DND-41 (cell line): ENCODE results near the gene CYCS.
A peak's percentile ranks its signal among the peaks of the same experiment; 100 is the strongest.
"Not testable (repeated sequence)": the region's sequence is repeated elsewhere in the genome, so short reads cannot be mapped to it uniquely, and the experiment has no call there.

ENCODE experiments used
- ATAC-seq: fragments of 200-7000 bp; cut with Tn5 transposase; 3 replicates; pipeline ENCODE4 v1.9.1; 2021; ENCODE audit warnings: low read depth; ENCODE audit not compliant: insufficient read depth
- DNase-seq: peaks from one replicate; pipeline ENCODE4 v3.0.0-alpha.2; 2020
- H2AFZ ChIP-seq: 2 replicates; pipeline ENCODE4 v1.6.0; 2012; ENCODE audit warnings: low read depth, low read length
- H3K27ac ChIP-seq: 2 replicates; pipeline ENCODE4 v1.5.1; 2012; ENCODE audit warnings: low read length, inconsistent platforms
- H3K27me3 ChIP-seq: fragments of 200-600 bp; sonication (generic); 2 replicates; pipeline ENCODE4 v1.6.0; 2012; ENCODE audit warnings: low read length, mild to moderate bottlenecking, inconsistent platforms; ENCODE audit not compliant: insufficient read depth, poor library complexity
- H3K36me3 ChIP-seq: 2 replicates; pipeline ENCODE4 v1.5.1; 2012; ENCODE audit warnings: low read length, inconsistent platforms; ENCODE audit not compliant: insufficient read depth
- H3K4me1 ChIP-seq: 2 replicates; pipeline ENCODE4 v1.5.1; 2012; ENCODE audit warnings: mild to moderate bottlenecking, low read length; ENCODE audit not compliant: insufficient read depth
- H3K4me2 ChIP-seq: 2 replicates; pipeline ENCODE4 v1.6.0; 2012; ENCODE audit warnings: mild to moderate bottlenecking, moderate library complexity, low read length, inconsistent platforms; ENCODE audit not compliant: insufficient read depth
- H3K4me3 ChIP-seq, 2 experiments: fragments of 200-600 bp in 1 of 2; shearing (Covaris generic) in 1 of 2; 2 replicates each; pipeline ENCODE4 v1.5.1; 2012 to 2016; ENCODE audit warnings: inconsistent platforms in 2 of 2, low read length in 2 of 2, mild to moderate bottlenecking in 2 of 2, low read depth in 1 of 2, moderate library complexity in 1 of 2
- H3K79me2 ChIP-seq: 2 replicates; pipeline ENCODE4 v1.6.0; 2012; ENCODE audit warnings: low read length, inconsistent platforms; ENCODE audit not compliant: insufficient read depth
- H3K9ac ChIP-seq: 2 replicates; pipeline ENCODE4 v1.6.0; 2012; ENCODE audit warnings: low read depth, mild to moderate bottlenecking, inconsistent platforms, low read length, moderate library complexity
- H3K9me3 ChIP-seq: 2 replicates; pipeline ENCODE4 v1.5.1; 2012; ENCODE audit warnings: low read length, moderate library complexity, mild to moderate bottlenecking, inconsistent platforms; ENCODE audit not compliant: insufficient read depth, severe bottlenecking
- H4K20me1 ChIP-seq: 2 replicates; pipeline ENCODE4 v1.6.0; 2012; ENCODE audit warnings: low read length; ENCODE audit not compliant: insufficient read depth
- CTCF ChIP-seq: IDR thresholded peaks from 2 replicates; pipeline ENCODE4 v1.5.1; 2012; ENCODE audit warnings: borderline replicate concordance, low read length, moderate library complexity, mild to moderate bottlenecking; ENCODE audit not compliant: poor library complexity, severe bottlenecking; ENCODE audit errors: extremely low read depth
- EZH2 ChIP-seq: IDR thresholded peaks from 3 replicates; pipeline ENCODE4 v1.6.1; 2012; ENCODE audit warnings: borderline replicate concordance, low read depth, mild to moderate bottlenecking, moderate library complexity, low read length, inconsistent platforms; ENCODE audit not compliant: severe bottlenecking

The CYCS gene

GRCh38 chr7:25083201-25083600 is 41.9 kb downstream of the CYCS start:
- Histone ChIP-seq H4K20me1 (no peaks in the 10 kb centered on the region), H3K4me1 (no peaks in the 10 kb centered on the region), H2AFZ (no peak overlapping the region), H3K4me3 (no peak overlapping the region), H3K27me3 (no peaks in the 10 kb centered on the region), H3K36me3 (no peaks in the 10 kb centered on the region), H3K4me2 (no peak overlapping the region), H3K79me2 (no peaks in the 10 kb centered on the region), H3K27ac (no peak overlapping the region), H3K9ac (no peak overlapping the region), H3K9me3 (no peaks in the 10 kb centered on the region)
- TF ChIP-seq EZH2 = no peak
- TF ChIP-seq CTCF = no peak
- ATAC-seq (no peak), DNase-seq (no peak)

DNA sequence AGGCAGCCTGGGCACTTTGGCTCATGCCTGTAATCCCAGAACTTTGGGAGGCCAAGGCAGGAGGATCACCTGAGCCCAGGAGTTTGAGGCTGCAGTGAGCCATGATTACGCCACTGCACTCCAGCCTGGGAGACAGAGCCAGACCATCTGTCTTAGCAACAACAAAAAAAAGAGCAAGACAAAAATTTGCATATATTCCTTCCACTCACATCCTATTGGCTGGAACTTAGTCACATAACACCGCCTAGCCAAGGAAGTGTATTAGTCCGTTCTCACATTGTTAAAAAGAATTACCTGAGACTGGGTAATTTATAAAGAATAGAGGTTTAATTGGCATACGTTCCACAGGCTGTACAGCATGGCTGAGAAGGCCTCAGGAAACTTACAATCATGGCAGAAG is 43.0 kb downstream of the CYCS start:
- not testable (repeated sequence) for H3K4me3 ChIP-seq

GRCh38 chr7:25077096-25077495 is 48.0 kb downstream of the CYCS start:
- Histone ChIP-seq H3K4me2 (no peak overlapping the region), H3K4me1 (no peaks in the 10 kb centered on the region), H3K4me3 (no peak overlapping the region), H3K9me3 (no peaks in the 10 kb centered on the region), H3K27me3 (no peaks in the 10 kb centered on the region), H4K20me1 (no peaks in the 10 kb centered on the region), H2AFZ (no peak overlapping the region), H3K79me2 (no peaks in the 10 kb centered on the region), H3K36me3 (no peaks in the 10 kb centered on the region), H3K9ac (no peak overlapping the region), H3K27ac (no peak overlapping the region)
- TF ChIP-seq EZH2 = no peak
- TF ChIP-seq CTCF = no peak
- DNase-seq (no peak), ATAC-seq (no peak)

More for the DNA sequence above, 43.0 kb downstream of the CYCS start:
- H4K20me1 ChIP-seq, H3K4me1 ChIP-seq, H3K9me3 ChIP-seq, DNase-seq, H3K27ac ChIP-seq, H3K36me3 ChIP-seq, H2AFZ ChIP-seq, H3K79me2 ChIP-seq, H3K4me2 ChIP-seq, H3K9ac ChIP-seq, H3K27me3 ChIP-seq: not testable (repeated sequence)
- peak; percentile 52; the same call in 1 of the 3 replicates for ATAC-seq

DNA sequence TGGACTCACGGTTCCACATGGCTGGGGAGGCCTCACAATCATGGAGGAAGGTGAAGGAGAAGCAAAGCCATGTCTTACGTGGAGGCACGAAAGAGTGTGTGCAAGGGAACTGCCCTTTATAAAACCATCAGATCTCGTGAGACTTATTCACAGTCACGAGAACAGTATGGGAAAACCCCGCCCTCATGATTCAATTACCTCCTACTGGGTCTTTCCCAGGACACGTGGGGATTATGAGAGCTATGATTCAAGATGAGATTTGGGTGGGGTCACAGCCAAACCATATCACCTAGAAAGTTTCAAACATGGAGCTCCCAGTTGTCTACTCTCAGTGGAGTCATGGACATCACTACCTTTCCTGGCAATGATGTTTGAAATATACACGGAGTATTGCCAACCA is 49.6 kb downstream of the CYCS start:
- H2AFZ ChIP-seq = no peak overlapping the region

More for the DNA sequence above, 49.6 kb downstream of the CYCS start:
- Histone ChIP-seq H3K27me3 (no peaks in the 10 kb centered on the region), H3K9ac (no peak overlapping the region), H3K79me2 (no peaks in the 10 kb centered on the region), H4K20me1 (no peaks in the 10 kb centered on the region), H3K27ac (no peak overlapping the region), H3K4me3 (no peak overlapping the region), H3K36me3 (no peaks in the 10 kb centered on the region), H3K4me2 (no peak overlapping the region), H3K9me3 (no peaks in the 10 kb centered on the region), H3K4me1 (no peaks in the 10 kb centered on the region)
- TF ChIP-seq EZH2 (no peak), CTCF (no peak)
- ATAC-seq (no peak), DNase-seq (no peak)
